Neuronal stem cell (in vitro differentiated cells): ENCODE data around the gene TMEM182.
A peak's percentile ranks its signal among the peaks of the same experiment; 100 is the strongest.

ENCODE experiments used
- DNase-seq: peaks from one replicate; pipeline ENCODE4 v3.0.0-alpha.2; 2013; ENCODE audit warnings: low spot score
- H2AFZ ChIP-seq: one replicate; pipeline ENCODE4 v1.6.1; 2013; ENCODE audit warnings: mild to moderate bottlenecking, low read length, inconsistent platforms
- H2AK5ac ChIP-seq: 2 replicates; pipeline ENCODE4 v1.6.1; 2013; ENCODE audit warnings: low read depth, mild to moderate bottlenecking, inconsistent platforms, low read length, moderate library complexity, mixed read lengths
- H2BK120ac ChIP-seq: 2 replicates; pipeline ENCODE4 v1.6.1; 2013; ENCODE audit warnings: low read depth, mild to moderate bottlenecking, inconsistent platforms, low read length, moderate library complexity, mixed read lengths
- H2BK12ac ChIP-seq: one replicate; pipeline ENCODE4 v1.6.1; 2013; ENCODE audit warnings: low read length, inconsistent platforms
- H2BK15ac ChIP-seq: 2 replicates; pipeline ENCODE4 v1.6.1; 2013; ENCODE audit warnings: mild to moderate bottlenecking, low read length, inconsistent platforms, mixed read lengths
- H2BK5ac ChIP-seq: one replicate; pipeline ENCODE4 v1.6.1; 2013; ENCODE audit warnings: inconsistent platforms, mild to moderate bottlenecking, low read length, moderate library complexity
- H3K14ac ChIP-seq: one replicate; pipeline ENCODE4 v1.6.1; 2013; ENCODE audit warnings: low read length, inconsistent platforms
- H3K18ac ChIP-seq: 2 replicates; pipeline ENCODE4 v1.6.1; 2013; ENCODE audit warnings: low read length, inconsistent platforms
- H3K23ac ChIP-seq: 2 replicates; pipeline ENCODE4 v1.6.1; 2013; ENCODE audit warnings: low read depth, mild to moderate bottlenecking, mixed read lengths, low read length, inconsistent platforms; ENCODE audit not compliant: poor library complexity
- H3K27ac ChIP-seq: replicated peaks from 3 replicates; pipeline ENCODE4 v1.5.1; 2013; ENCODE audit warnings: low read length, inconsistent platforms
- H3K27me3 ChIP-seq, 3 experiments: 2 replicates each; pipeline ENCODE4 v1.6.1; 2013; ENCODE audit warnings: low read length in 3 of 3, mild to moderate bottlenecking in 2 of 3, inconsistent platforms in 1 of 3, low read depth in 1 of 3, mixed read lengths in 1 of 3, moderate library complexity in 1 of 3; ENCODE audit not compliant: control insufficient read depth in 3 of 3, insufficient read depth in 3 of 3
- H3K36me3 ChIP-seq, 2 donors: replicated peaks in 1 of 2; 2 replicates each; pipeline ENCODE4 v1.6.1; 2013; ENCODE audit warnings: low read length in 2 of 2; ENCODE audit not compliant: control insufficient read depth in 2 of 2, insufficient read depth in 2 of 2
- H3K4ac ChIP-seq: 2 replicates; pipeline ENCODE4 v1.6.1; 2013; ENCODE audit warnings: inconsistent platforms, mild to moderate bottlenecking, low read length, moderate library complexity
- H3K4me1 ChIP-seq, 2 donors: 1 replicate in 1 of 2; 2 replicates in 1 of 2; pipeline ENCODE4 v1.6.1; 2013; ENCODE audit warnings: low read length in 2 of 2, low read depth in 1 of 2; ENCODE audit not compliant: control insufficient read depth in 2 of 2, insufficient read depth in 1 of 2
- H3K4me2 ChIP-seq: one replicate; pipeline ENCODE4 v1.6.1; 2013; ENCODE audit warnings: mild to moderate bottlenecking, low read length, inconsistent platforms; ENCODE audit not compliant: insufficient read depth, poor library complexity, severe bottlenecking
- H3K4me3 ChIP-seq, 2 donors: 2 replicates each; pipeline ENCODE4 v1.5.1; 2013; ENCODE audit warnings: low read length in 2 of 2, mild to moderate bottlenecking in 2 of 2, inconsistent platforms in 1 of 2, moderate library complexity in 1 of 2
- H3K79me1 ChIP-seq: one replicate; pipeline ENCODE4 v1.6.1; 2013; ENCODE audit warnings: low read depth, mild to moderate bottlenecking, inconsistent platforms, low read length, moderate library complexity
- H3K9ac ChIP-seq: one replicate; pipeline ENCODE4 v1.6.1; 2013; ENCODE audit warnings: mild to moderate bottlenecking, low read depth, low read length, inconsistent platforms; ENCODE audit not compliant: poor library complexity
- H3K9me3 ChIP-seq, 2 donors: replicated peaks in 1 of 2; 2 replicates each; pipeline versions ENCODE3 to v1.6.1; 2013; ENCODE audit warnings: low read length in 2 of 2, mild to moderate bottlenecking in 2 of 2, inconsistent platforms in 1 of 2, low read depth in 1 of 2, mixed read lengths in 1 of 2, moderate library complexity in 1 of 2; ENCODE audit not compliant: control insufficient read depth in 2 of 2, insufficient read depth in 1 of 2
- H4K8ac ChIP-seq: one replicate; pipeline ENCODE4 v1.6.1; 2013; ENCODE audit warnings: low read depth, mild to moderate bottlenecking, inconsistent platforms, low read length, moderate library complexity
- H4K91ac ChIP-seq: one replicate; pipeline ENCODE4 v1.6.1; 2013; ENCODE audit warnings: low read length, low read depth, mild to moderate bottlenecking, inconsistent platforms; ENCODE audit not compliant: poor library complexity
- WGBS, 2 donors: extraction: QIAGEN DNeasy Blood & Tissue Kit; methylation state at CpG; one replicate each; pipeline ENCODE4 v1.1.7; 2013; ENCODE audit warnings: missing lambda C conversion rate in 2 of 2, mixed read lengths in 1 of 2; ENCODE audit not compliant: insufficient read length in 2 of 2, insufficient replicate concordance in 1 of 2; ENCODE audit errors: extremely low coverage in 2 of 2; 5-methylcytosine and 5-hydroxymethylcytosine counted together

TMEM182 gene

GRCh38 chr2:102768892-102769291, 7.1 kb downstream of the TMEM182 start:
- H4K8ac ChIP-seq: no peak overlapping the region
- no peak overlapping the region for H2AK5ac ChIP-seq
- no peak overlapping the region for H3K4ac ChIP-seq
- no peak overlapping the region for H2BK12ac ChIP-seq
- no peak for DNase-seq
- H3K18ac ChIP-seq: no peak overlapping the region
- H2BK15ac ChIP-seq: no peak overlapping the region
- H3K4me3 ChIP-seq: no peak overlapping the region
- H3K9ac ChIP-seq: no peak overlapping the region
- H2BK120ac ChIP-seq: no peak overlapping the region
- no peak overlapping the region for H4K91ac ChIP-seq
- H3K27ac ChIP-seq: no peak overlapping the region
- no peaks in the 10 kb centered on the region for H3K9me3 ChIP-seq
- H3K36me3 ChIP-seq: peaks cover 0 to 11% of the 10 kb centered on the region in 2 donors
- H2AFZ ChIP-seq: no peak overlapping the region
- no peak overlapping the region for H2BK5ac ChIP-seq
- H3K27me3 ChIP-seq: no peaks in the 10 kb centered on the region
- H3K4me1 ChIP-seq: peaks cover 0 to 7% of the 10 kb centered on the region in 2 donors
- no peak overlapping the region for H3K23ac ChIP-seq
- no peaks in the 10 kb centered on the region for H3K79me1 ChIP-seq
- H3K4me2 ChIP-seq: no peak overlapping the region
- no peak overlapping the region for H3K14ac ChIP-seq

GRCh38 chr2:102770506-102770905, 8.7 kb downstream of the TMEM182 start:
- Histone ChIP-seq H3K27ac (no peak overlapping the region), H3K4me3 (no peak overlapping the region), H3K4ac (no peak overlapping the region), H3K9ac (no peak overlapping the region), H2BK5ac (peak overlapping the region; percentile 53), H4K8ac (no peak overlapping the region), H3K18ac (no peak overlapping the region), H2BK120ac (no peak overlapping the region), H3K36me3 (peaks cover 0 to 2% of the 10 kb centered on the region in 2 donors), H2AFZ (no peak overlapping the region), H3K27me3 (no peaks in the 10 kb centered on the region), H4K91ac (no peak overlapping the region), H2BK12ac (no peak overlapping the region), H2AK5ac (no peak overlapping the region), H3K4me1 (peaks cover 0 to 7% of the 10 kb centered on the region in 2 donors), H3K4me2 (no peak overlapping the region), H3K9me3 (no peaks in the 10 kb centered on the region), H3K79me1 (no peaks in the 10 kb centered on the region), H3K23ac (no peak overlapping the region), H2BK15ac (no peak overlapping the region), H3K14ac (no peak overlapping the region)
- WGBS, 2 donors: no CpG with 5 or more reads among the region's 3 CpGs
- no peak for DNase-seq

GRCh38 chr2:102771114-102771513, 9.3 kb downstream of the TMEM182 start:
- Histone ChIP-seq H3K23ac (no peak overlapping the region), H3K14ac (no peak overlapping the region), H4K91ac (no peak overlapping the region), H3K9ac (no peak overlapping the region), H3K79me1 (no peaks in the 10 kb centered on the region), H3K27ac (no peak overlapping the region), H2AK5ac (no peak overlapping the region), H4K8ac (no peak overlapping the region), H2BK120ac (no peak overlapping the region), H3K9me3 (no peaks in the 10 kb centered on the region), H3K36me3 (no peaks in the 10 kb centered on the region), H2BK15ac (no peak overlapping the region), H3K4me2 (no peak overlapping the region), H2AFZ (no peak overlapping the region), H3K4ac (no peak overlapping the region), H3K4me1 (peaks cover 0 to 7% of the 10 kb centered on the region in 2 donors), H2BK5ac (no peak overlapping the region), H3K27me3 (no peaks in the 10 kb centered on the region), H2BK12ac (no peak overlapping the region), H3K4me3 (no peak overlapping the region), H3K18ac (no peak overlapping the region)
- WGBS, 2 donors: no CpG with 5 or more reads among the region's 3 CpGs
- no peak for DNase-seq

DNA sequence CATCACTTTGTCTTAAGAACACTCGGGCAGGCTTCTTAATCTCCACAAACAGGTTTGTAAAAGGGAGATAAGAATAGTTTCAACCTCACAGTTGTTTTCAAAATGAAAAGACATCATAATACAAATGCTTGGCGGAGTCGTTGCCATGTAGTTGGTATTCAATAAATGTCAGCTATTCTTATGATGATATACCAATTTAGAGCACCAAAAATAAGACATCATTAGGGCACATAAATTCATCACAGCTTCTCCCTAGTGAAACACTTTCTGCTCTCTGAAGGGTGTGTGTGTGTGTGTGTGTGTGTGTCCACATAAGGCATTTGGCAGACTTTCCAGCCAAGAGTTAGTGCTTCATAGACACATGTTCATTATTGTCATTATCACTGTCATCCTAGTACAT, 10.8 kb downstream of the TMEM182 start:
- H4K91ac ChIP-seq: no peak overlapping the region
- DNase-seq: no peak
- H2BK5ac ChIP-seq: no peak overlapping the region
- no peak overlapping the region for H3K23ac ChIP-seq
- H2AK5ac ChIP-seq: no peak overlapping the region
- H3K36me3 ChIP-seq: no peaks in the 10 kb centered on the region
- H3K4me1 ChIP-seq: peaks cover 0 to 7% of the 10 kb centered on the region in 2 donors
- H2AFZ ChIP-seq: no peak overlapping the region
- no peak overlapping the region for H3K4ac ChIP-seq
- H3K4me3 ChIP-seq: no peak overlapping the region
- H2BK120ac ChIP-seq: no peak overlapping the region
- no peak overlapping the region for H4K8ac ChIP-seq
- no peak overlapping the region for H3K14ac ChIP-seq
- H3K9me3 ChIP-seq: peaks cover 0 to 3% of the 10 kb centered on the region in 2 donors
- no peak overlapping the region for H3K27ac ChIP-seq
- no peak overlapping the region for H2BK15ac ChIP-seq
- H3K79me1 ChIP-seq: no peaks in the 10 kb centered on the region
- no CpG with 5 or more reads among the region's 3 CpGs for WGBS, 2 donors
- no peak overlapping the region for H3K4me2 ChIP-seq
- no peaks in the 10 kb centered on the region for H3K27me3 ChIP-seq
- no peak overlapping the region for H2BK12ac ChIP-seq
- no peak overlapping the region for H3K9ac ChIP-seq
- no peak overlapping the region for H3K18ac ChIP-seq
